ENCODE results near the gene IRS1.

DNA sequence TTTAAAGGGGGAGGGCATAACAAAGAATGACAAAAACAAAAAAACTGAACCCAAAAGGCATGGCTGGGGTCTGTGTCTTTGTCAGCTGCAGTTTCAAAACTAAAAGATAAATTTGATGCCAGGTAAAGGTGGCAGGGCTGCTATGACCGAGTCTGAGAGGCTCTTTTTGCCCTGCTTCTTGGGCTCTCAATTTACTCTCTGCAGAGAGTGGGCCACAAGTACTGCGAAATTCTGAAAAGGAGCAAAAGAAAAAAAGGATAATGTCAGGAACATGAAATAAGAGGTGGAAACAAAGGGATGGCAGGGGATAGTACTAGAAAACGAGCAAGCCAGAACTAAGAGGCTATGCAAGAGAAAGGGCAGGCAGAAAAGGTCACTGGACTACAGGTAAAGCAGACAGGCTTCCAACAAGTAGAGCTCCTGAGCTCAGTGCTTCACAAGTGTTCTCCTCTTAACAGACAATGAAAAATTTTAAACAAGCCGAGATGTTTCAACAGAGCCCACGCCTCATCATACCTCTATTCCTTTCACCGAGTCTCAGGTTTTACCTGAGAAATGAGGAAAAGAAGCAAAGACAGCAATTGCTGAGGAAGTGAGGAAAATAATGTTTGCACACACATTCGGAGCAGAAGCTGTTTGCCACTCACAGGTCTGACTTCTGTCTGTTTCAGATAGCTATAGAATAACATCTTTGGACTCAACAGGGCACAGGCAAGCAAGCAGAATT is 7.3 kb downstream of the IRS1 start:
- TF ChIP-seq, protein P1, sequence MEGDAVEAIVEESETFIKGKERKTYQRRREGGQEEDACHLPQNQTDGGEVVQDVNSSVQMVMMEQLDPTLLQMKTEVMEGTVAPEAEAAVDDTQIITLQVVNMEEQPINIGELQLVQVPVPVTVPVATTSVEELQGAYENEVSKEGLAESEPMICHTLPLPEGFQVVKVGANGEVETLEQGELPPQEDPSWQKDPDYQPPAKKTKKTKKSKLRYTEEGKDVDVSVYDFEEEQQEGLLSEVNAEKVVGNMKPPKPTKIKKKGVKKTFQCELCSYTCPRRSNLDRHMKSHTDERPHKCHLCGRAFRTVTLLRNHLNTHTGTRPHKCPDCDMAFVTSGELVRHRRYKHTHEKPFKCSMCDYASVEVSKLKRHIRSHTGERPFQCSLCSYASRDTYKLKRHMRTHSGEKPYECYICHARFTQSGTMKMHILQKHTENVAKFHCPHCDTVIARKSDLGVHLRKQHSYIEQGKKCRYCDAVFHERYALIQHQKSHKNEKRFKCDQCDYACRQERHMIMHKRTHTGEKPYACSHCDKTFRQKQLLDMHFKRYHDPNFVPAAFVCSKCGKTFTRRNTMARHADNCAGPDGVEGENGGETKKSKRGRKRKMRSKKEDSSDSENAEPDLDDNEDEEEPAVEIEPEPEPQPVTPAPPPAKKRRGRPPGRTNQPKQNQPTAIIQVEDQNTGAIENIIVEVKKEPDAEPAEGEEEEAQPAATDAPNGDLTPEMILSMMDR (IDR thresholded peaks at IDR 0.05): no peak
- TF ChIP-seq POLR2A (IDR thresholded peaks at IDR 0.05) (no peak), POLR2AphosphoS5 (IDR thresholded peaks at IDR 0.05) (no peak)

All from stomach (tissue), 4 donors.